Sigmoid colon (tissue), 4 donors: Measurements from ENCODE around the gene PDE3B.
"Not testable (repeated sequence)": the region's sequence is repeated elsewhere in the genome, so short reads cannot be mapped to it uniquely, and the experiment has no call there.

Experiments
- EP300 ChIP-seq, 4 donors: sonication (generic); formaldehyde crosslinking; IDR thresholded peaks; one replicate each; pipeline ENCODE4 v1.6.1; 2017; ENCODE audit warnings: antibody characterized with exemption in 4 of 4
- POLR2A ChIP-seq, 2 donors: fragments of 450-650 bp; IDR thresholded peaks; one replicate each; pipeline ENCODE4 v1.6.1; 2016; ENCODE audit warnings: antibody characterized with exemption in 2 of 2, mild to moderate bottlenecking in 2 of 2, moderate library complexity in 2 of 2
- TF ChIP-seq, protein P1 (sequence below), 4 experiments: fragments of 450-650 bp in 3 of 4; fragments of 200-600 bp in 1 of 4; IDR thresholded peaks; one replicate each; pipeline ENCODE4 v1.5.1; 2016 to 2019; ENCODE audit warnings: antibody characterized with exemption in 4 of 4, mild to moderate bottlenecking in 3 of 4, moderate library complexity in 2 of 4

GRCh38 chr11:14863775-14864174 lies 220.2 kb downstream of the PDE3B start:
- not testable (repeated sequence) for TF ChIP-seq POLR2A, EP300 (IDR thresholded peaks at IDR 0.05)
- TF ChIP-seq, protein P1, sequence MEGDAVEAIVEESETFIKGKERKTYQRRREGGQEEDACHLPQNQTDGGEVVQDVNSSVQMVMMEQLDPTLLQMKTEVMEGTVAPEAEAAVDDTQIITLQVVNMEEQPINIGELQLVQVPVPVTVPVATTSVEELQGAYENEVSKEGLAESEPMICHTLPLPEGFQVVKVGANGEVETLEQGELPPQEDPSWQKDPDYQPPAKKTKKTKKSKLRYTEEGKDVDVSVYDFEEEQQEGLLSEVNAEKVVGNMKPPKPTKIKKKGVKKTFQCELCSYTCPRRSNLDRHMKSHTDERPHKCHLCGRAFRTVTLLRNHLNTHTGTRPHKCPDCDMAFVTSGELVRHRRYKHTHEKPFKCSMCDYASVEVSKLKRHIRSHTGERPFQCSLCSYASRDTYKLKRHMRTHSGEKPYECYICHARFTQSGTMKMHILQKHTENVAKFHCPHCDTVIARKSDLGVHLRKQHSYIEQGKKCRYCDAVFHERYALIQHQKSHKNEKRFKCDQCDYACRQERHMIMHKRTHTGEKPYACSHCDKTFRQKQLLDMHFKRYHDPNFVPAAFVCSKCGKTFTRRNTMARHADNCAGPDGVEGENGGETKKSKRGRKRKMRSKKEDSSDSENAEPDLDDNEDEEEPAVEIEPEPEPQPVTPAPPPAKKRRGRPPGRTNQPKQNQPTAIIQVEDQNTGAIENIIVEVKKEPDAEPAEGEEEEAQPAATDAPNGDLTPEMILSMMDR (IDR thresholded peaks at IDR 0.05) = not testable (repeated sequence)
